Head of caudate nucleus (tissue), 42 donors: ENCODE measurements around the gene PPDPF.
"Not testable (repeated sequence)": the region's sequence is repeated elsewhere in the genome, so short reads cannot be mapped to it uniquely, and the experiment has no call there.

Source experiments
- DNase-seq, 42 donors: peaks; one replicate each; pipeline versions ENCODE4 v3.0.0 to v3.0.0-alpha.2; 2020 to 2021; ENCODE audit warnings: mixed read lengths in 7 of 42
- intact Hi-C: fragments of 100-400 bp; cut with DNase I; formaldehyde crosslinking; loops from one replicate; pipeline ENCODE4 v1.15.0; 2022

Gene PPDPF

GRCh38 chr20:63520504-63520933 is at the start of gene PPDPF:
TSS of gene PPDPF (plus strand) at chr20:63520765. CDS start at chr20:63521309, 544 bp downstream.
- peak; percentile 55 to 94 (median 86) for DNase-seq
- intact Hi-C loops: no loop called here

- peak in 2 of 42 donors; percentile 40 to 54 for DNase-seq
- intact Hi-C loops: no loop called here
These were observed 49.4 kb upstream of the PPDPF start for GRCh38 chr20:63471002-63471716.

- no peak for DNase-seq
- intact Hi-C loops: no loop called here
These were observed 48.9 kb upstream of the PPDPF start for GRCh38 chr20:63471717-63471980.

GRCh38 chr20:63471981-63472831 is 48.4 kb upstream of the PPDPF start, which contains the start of gene KCNQ2:
TSS of gene KCNQ2 (minus strand) at chr20:63472655. CDS start at chr20:63472463, 192 bp downstream.
- DNase-seq: peak in 14 of 42 donors; percentile 44 to 71 (median 62)
- intact Hi-C loops: no loop called here

GRCh38 chr20:63472862-63473390 is 47.6 kb upstream of the PPDPF start:
- no peak for DNase-seq
- intact Hi-C loops: no loop called here

GRCh38 chr20:63473555-63474449 is 46.8 kb upstream of the PPDPF start:
- intact Hi-C loops: no loop called here
- peak in 3 of 42 donors; percentile 55 to 56 (median 56) for DNase-seq

- no peak for DNase-seq
These were observed 45.4 kb upstream of the PPDPF start for GRCh38 chr20:63475209-63475608.

GRCh38 chr20:63477061-63477616 is 43.4 kb upstream of the PPDPF start:
- peak in 1 of 42 donors; percentile 35 for DNase-seq
- intact Hi-C loops: no loop called here

More at GRCh38 chr20:63475209-63475608, 45.4 kb upstream of the PPDPF start:
- intact Hi-C loops: no loop called here

GRCh38 chr20:63477944-63478343 is 42.6 kb upstream of the PPDPF start:
- intact Hi-C loops: no loop called here
- no peak for DNase-seq

GRCh38 chr20:63478346-63479302 is 41.9 kb upstream of the PPDPF start:
- intact Hi-C loops: no loop called here
- DNase-seq: no peak

- intact Hi-C loops: not testable (repeated sequence)
These were observed 40.7 kb upstream of the PPDPF start for GRCh38 chr20:63479695-63480419.

GRCh38 chr20:63481503-63481902 is 39.1 kb upstream of the PPDPF start:
- intact Hi-C loops: no loop called here
- DNase-seq: no peak

More at GRCh38 chr20:63479695-63480419, 40.7 kb upstream of the PPDPF start:
- not testable (repeated sequence) for DNase-seq

- intact Hi-C loops: no loop called here
- no peak for DNase-seq
These were observed 38.5 kb upstream of the PPDPF start for GRCh38 chr20:63482021-63482587.

GRCh38 chr20:63483834-63484233 is 36.7 kb upstream of the PPDPF start:
- DNase-seq: no peak
- intact Hi-C loops: no loop called here

- no peak for DNase-seq
- intact Hi-C loops: no loop called here
These were observed 36.3 kb upstream of the PPDPF start for GRCh38 chr20:63484236-63484635.

- intact Hi-C loops: no loop called here
- DNase-seq: no peak
These were observed 35.7 kb upstream of the PPDPF start for GRCh38 chr20:63484651-63485403.
